Measurements from ENCODE around the gene TANGO6.

TANGO6 gene

DNA sequence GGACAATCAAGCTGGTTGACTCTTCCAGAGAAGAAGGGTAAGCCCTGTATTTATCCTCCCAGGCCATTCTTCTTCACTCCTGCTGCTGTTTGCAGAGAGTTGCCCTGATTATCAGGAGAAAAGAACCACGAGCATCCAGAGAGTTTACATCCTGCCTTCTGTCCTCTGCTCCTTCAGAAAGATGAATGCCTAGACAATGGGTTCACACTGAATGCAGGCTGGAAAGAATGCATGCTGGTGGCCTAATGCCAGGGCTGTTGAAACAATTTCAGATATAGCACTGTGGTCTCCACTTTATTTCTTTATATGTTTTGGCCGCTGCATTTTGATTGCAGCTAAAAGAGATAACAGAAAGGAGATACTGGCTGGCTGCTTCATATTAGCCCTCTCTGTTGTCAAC, 241.0 kb downstream of the TANGO6 start:
- Histone ChIP-seq H3K4me2 (ENCODE audit: low read length) (no peak overlapping the region), H3F3A (ENCODE audit: control insufficient read depth, insufficient read depth) (no peaks in the 10 kb centered on the region), H3K27ac (ENCODE audit: low read depth, low read length) (no peak overlapping the region), H3K79me2 (ENCODE audit: control insufficient read depth, low read length) (no peaks in the 10 kb centered on the region), H3K4me3 (ENCODE audit: low read length) (no peak overlapping the region), H3K27me3 (ENCODE audit: control insufficient read depth, low read length) (no peaks in the 10 kb centered on the region), H3K4me1 (ENCODE audit: control insufficient read depth, low read length) (no peaks in the 10 kb centered on the region), H3K9me3 (ENCODE audit: control insufficient read depth, insufficient read depth, low read length) (no peaks in the 10 kb centered on the region), H4K20me1 (ENCODE audit: control insufficient read depth, insufficient read depth, low read depth, low read length) (no peaks in the 10 kb centered on the region), H3K9me2 (replicated peaks; ENCODE audit: control insufficient read depth, low read length) (no peaks in the 10 kb centered on the region), H3K36me3 (ENCODE audit: control insufficient read depth, low read length) (no peaks in the 10 kb centered on the region)
- TF ChIP-seq EZH2phosphoT487 (IDR thresholded peaks at IDR 0.05; ENCODE audit: borderline replicate concordance, low read length): no peak
- TF ChIP-seq, protein P1, sequence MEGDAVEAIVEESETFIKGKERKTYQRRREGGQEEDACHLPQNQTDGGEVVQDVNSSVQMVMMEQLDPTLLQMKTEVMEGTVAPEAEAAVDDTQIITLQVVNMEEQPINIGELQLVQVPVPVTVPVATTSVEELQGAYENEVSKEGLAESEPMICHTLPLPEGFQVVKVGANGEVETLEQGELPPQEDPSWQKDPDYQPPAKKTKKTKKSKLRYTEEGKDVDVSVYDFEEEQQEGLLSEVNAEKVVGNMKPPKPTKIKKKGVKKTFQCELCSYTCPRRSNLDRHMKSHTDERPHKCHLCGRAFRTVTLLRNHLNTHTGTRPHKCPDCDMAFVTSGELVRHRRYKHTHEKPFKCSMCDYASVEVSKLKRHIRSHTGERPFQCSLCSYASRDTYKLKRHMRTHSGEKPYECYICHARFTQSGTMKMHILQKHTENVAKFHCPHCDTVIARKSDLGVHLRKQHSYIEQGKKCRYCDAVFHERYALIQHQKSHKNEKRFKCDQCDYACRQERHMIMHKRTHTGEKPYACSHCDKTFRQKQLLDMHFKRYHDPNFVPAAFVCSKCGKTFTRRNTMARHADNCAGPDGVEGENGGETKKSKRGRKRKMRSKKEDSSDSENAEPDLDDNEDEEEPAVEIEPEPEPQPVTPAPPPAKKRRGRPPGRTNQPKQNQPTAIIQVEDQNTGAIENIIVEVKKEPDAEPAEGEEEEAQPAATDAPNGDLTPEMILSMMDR (IDR thresholded peaks at IDR 0.05; ENCODE audit: low read depth, low read length, poor library complexity, severe bottlenecking): no peak

DNA sequence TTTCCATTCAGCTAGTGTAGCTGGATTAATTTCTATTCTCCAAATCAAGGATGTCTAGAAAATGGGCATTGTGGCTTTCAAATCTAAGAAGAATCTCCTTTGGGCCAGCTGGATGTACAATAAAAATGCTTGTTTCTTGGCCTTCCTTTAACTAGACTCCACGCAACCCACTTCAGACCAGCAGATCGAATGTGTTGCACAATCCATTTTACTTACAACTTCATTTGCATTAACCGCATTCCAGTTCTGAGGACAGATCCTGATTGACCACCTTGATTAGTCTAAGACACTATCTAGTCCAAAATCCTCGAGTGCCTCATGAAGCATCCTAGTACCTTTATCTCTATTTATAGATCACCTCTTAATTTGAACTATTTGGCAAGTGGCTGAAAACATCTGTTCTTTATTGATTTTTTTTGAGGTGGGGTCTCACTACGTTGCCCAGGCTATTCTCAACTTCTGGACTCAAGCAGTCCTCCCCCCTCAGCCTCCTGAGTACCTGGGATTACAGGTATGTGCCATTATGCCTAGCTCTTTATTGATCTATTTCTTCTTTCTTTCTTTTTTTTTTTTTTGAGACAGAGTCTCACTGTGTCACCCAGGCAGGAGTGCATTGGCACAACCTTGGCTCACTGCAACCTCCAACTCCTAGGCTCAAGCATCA, 241.8 kb downstream of the TANGO6 start:
- no peak overlapping the region for H3K4me2 ChIP-seq (ENCODE audit: low read length)
- no peaks in the 10 kb centered on the region for H3K36me3 ChIP-seq (ENCODE audit: control insufficient read depth, low read length)
- TF ChIP-seq EZH2phosphoT487 (IDR thresholded peaks at IDR 0.05; ENCODE audit: borderline replicate concordance, low read length): no peak
- TF ChIP-seq, protein P1 (IDR thresholded peaks at IDR 0.05; ENCODE audit: low read depth, low read length, poor library complexity, severe bottlenecking): no peak
- H3K9me3 ChIP-seq (ENCODE audit: control insufficient read depth, insufficient read depth, low read length): no peaks in the 10 kb centered on the region
- no peaks in the 10 kb centered on the region for H3K9me2 ChIP-seq (replicated peaks; ENCODE audit: control insufficient read depth, low read length)
- no peak overlapping the region for H3K27ac ChIP-seq (ENCODE audit: low read depth, low read length)
- H3K4me1 ChIP-seq (ENCODE audit: control insufficient read depth, low read length): no peaks in the 10 kb centered on the region
- H3K4me3 ChIP-seq (ENCODE audit: low read length): no peak overlapping the region
- H3K79me2 ChIP-seq (ENCODE audit: control insufficient read depth, low read length): no peaks in the 10 kb centered on the region
- H3K27me3 ChIP-seq (ENCODE audit: control insufficient read depth, low read length): no peaks in the 10 kb centered on the region
- no peaks in the 10 kb centered on the region for H4K20me1 ChIP-seq (ENCODE audit: control insufficient read depth, insufficient read depth, low read depth, low read length)
- H3F3A ChIP-seq (ENCODE audit: control insufficient read depth, insufficient read depth): no peaks in the 10 kb centered on the region

DNA sequence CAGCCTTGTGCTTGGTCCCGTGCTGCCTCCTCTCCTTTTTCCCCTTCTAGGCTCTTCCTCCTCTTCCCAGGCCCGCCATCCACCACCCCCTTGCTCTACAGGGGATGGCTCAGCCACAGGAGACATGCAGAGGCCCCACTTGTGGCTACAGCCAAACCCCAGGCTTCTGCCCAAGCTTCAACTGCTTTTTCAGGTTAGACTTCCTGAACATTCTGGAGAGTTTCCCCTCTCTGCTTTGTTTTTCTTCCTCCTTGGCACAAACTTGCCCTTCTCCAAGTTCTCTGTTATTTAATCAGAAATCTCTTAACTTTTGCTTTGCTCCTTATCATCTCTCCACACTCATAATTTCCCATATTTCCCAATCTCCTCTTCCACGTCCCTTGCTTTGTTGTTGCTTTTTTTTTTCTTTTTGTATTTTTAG, 243.8 kb downstream of the TANGO6 start:
- Histone ChIP-seq H3K4me3 (ENCODE audit: low read length) (no peak overlapping the region), H3K9me2 (replicated peaks; ENCODE audit: control insufficient read depth, low read length) (no peaks in the 10 kb centered on the region), H3K27me3 (ENCODE audit: control insufficient read depth, low read length) (no peaks in the 10 kb centered on the region), H3K4me1 (ENCODE audit: control insufficient read depth, low read length) (no peaks in the 10 kb centered on the region), H3K79me2 (ENCODE audit: control insufficient read depth, low read length) (no peaks in the 10 kb centered on the region), H3F3A (ENCODE audit: control insufficient read depth, insufficient read depth) (no peaks in the 10 kb centered on the region), H3K36me3 (ENCODE audit: control insufficient read depth, low read length) (no peaks in the 10 kb centered on the region), H3K27ac (ENCODE audit: low read depth, low read length) (no peak overlapping the region), H3K9me3 (ENCODE audit: control insufficient read depth, insufficient read depth, low read length) (no peaks in the 10 kb centered on the region), H3K4me2 (ENCODE audit: low read length) (no peak overlapping the region), H4K20me1 (ENCODE audit: control insufficient read depth, insufficient read depth, low read depth, low read length) (no peaks in the 10 kb centered on the region)
- TF ChIP-seq EZH2phosphoT487 (IDR thresholded peaks at IDR 0.05; ENCODE audit: borderline replicate concordance, low read length): no peak
- TF ChIP-seq, protein P1 (IDR thresholded peaks at IDR 0.05; ENCODE audit: low read depth, low read length, poor library complexity, severe bottlenecking): no peak

Data from DOHH2 (cell line).